OCI-LY1 (cell line): ENCODE data around the gene PADI1.

Source experiments
- H2AFZ ChIP-seq: fragments of 200-600 bp; sonication (generic), shearing (Covaris generic); 2 replicates; pipeline ENCODE4 v1.6.0; 2014; ENCODE audit warnings: antibody characterized with exemption, mild to moderate bottlenecking, low read length
- H3F3A ChIP-seq: fragments of 200-600 bp; sonication (generic), shearing (Covaris generic); 2 replicates; pipeline ENCODE4 v1.6.0; 2014; ENCODE audit warnings: mild to moderate bottlenecking, antibody characterized with exemption, low read length, moderate library complexity; ENCODE audit not compliant: insufficient read depth
- H3K27ac ChIP-seq: fragments of 200-600 bp; sonication (generic); 2 replicates; pipeline ENCODE4 v1.5.1; 2014; ENCODE audit warnings: low read length, mixed run types, mild to moderate bottlenecking, low read depth; ENCODE audit not compliant: poor library complexity, severe bottlenecking
- H3K27me3 ChIP-seq: fragments of 200-600 bp; sonication (generic); 2 replicates; pipeline ENCODE4 v1.6.0; 2014; ENCODE audit warnings: antibody characterized with exemption, mild to moderate bottlenecking, low read length, moderate library complexity; ENCODE audit not compliant: insufficient read depth
- H3K36me3 ChIP-seq: fragments of 200-600 bp; sonication (generic); 2 replicates; pipeline ENCODE4 v1.6.1; 2014; ENCODE audit warnings: mild to moderate bottlenecking, antibody characterized with exemption, low read length, moderate library complexity, mixed read lengths; ENCODE audit not compliant: insufficient read depth
- H3K4me1 ChIP-seq: fragments of 200-600 bp; sonication (generic); 2 replicates; pipeline ENCODE4 v1.5.1; 2014; ENCODE audit warnings: mild to moderate bottlenecking, low read length, moderate library complexity; ENCODE audit not compliant: insufficient read depth, severe bottlenecking
- H3K4me2 ChIP-seq: fragments of 200-600 bp; sonication (generic), shearing (Covaris generic); 2 replicates; pipeline ENCODE4 v1.6.1; 2014; ENCODE audit warnings: low read length
- H3K4me3 ChIP-seq: fragments of 200-600 bp; sonication (generic); 2 replicates; pipeline ENCODE4 v1.5.1; 2014; ENCODE audit warnings: low read length, low read depth, mild to moderate bottlenecking, mixed read lengths; ENCODE audit not compliant: poor library complexity, severe bottlenecking
- H3K79me2 ChIP-seq: fragments of 200-600 bp; shearing (Covaris generic); 2 replicates; pipeline ENCODE4 v1.6.1; 2016; ENCODE audit warnings: mixed run types, low read length, mixed read lengths; ENCODE audit not compliant: insufficient read depth
- H3K9ac ChIP-seq: fragments of 200-600 bp; sonication (generic), shearing (Covaris generic); 2 replicates; pipeline ENCODE4 v1.6.1; 2014; ENCODE audit warnings: mild to moderate bottlenecking, low read length, mixed read lengths
- H3K9me2 ChIP-seq: fragments of 200-600 bp; sonication (generic), shearing (Covaris generic); 2 replicates; pipeline ENCODE4 v1.6.1; 2014; ENCODE audit warnings: low read depth, mild to moderate bottlenecking, low read length, mixed read lengths
- H3K9me3 ChIP-seq: fragments of 200-600 bp; shearing (Covaris generic); 2 replicates; pipeline ENCODE4 v1.6.1; 2014; ENCODE audit warnings: low read length, mixed read lengths
- H4K20me1 ChIP-seq: fragments of 200-600 bp; sonication (generic), shearing (Covaris generic); 2 replicates; pipeline ENCODE4 v1.6.0; 2016; ENCODE audit warnings: mild to moderate bottlenecking, low read length; ENCODE audit not compliant: insufficient read depth
- CTCF ChIP-seq: fragments of 200-600 bp; sonication (generic), shearing (Covaris generic); IDR thresholded peaks from 2 replicates; pipeline ENCODE4 v1.5.1; 2017; ENCODE audit warnings: mild to moderate bottlenecking, antibody characterized with exemption, low read length, moderate library complexity, mixed read lengths
- EZH2 ChIP-seq: fragments of 200-600 bp; sonication (generic), shearing (Covaris generic); IDR thresholded peaks from 2 replicates; pipeline ENCODE4 v1.8.0; 2017; ENCODE audit warnings: borderline replicate concordance, mixed run types, mild to moderate bottlenecking, antibody characterized with exemption, low read length, moderate library complexity, mixed read lengths

The PADI1 gene

GRCh38 chr1:17232759-17233661 lies 28.1 kb downstream of the PADI1 start:
- no peaks in the 10 kb centered on the region for H3F3A ChIP-seq
- no peaks in the 10 kb centered on the region for H3K9me2 ChIP-seq
- no peaks in the 10 kb centered on the region for H3K79me2 ChIP-seq
- H2AFZ ChIP-seq: no peak overlapping the region
- no peak overlapping the region for H3K9ac ChIP-seq
- no peaks in the 10 kb centered on the region for H3K36me3 ChIP-seq
- H3K9me3 ChIP-seq: no peaks in the 10 kb centered on the region
- H3K27me3 ChIP-seq: 0 out of 2 replicates have a peak, but pooled peaks cover 3% of the 10 kb centered on the region
- no peaks in the 10 kb centered on the region for H3K4me1 ChIP-seq
- H3K4me2 ChIP-seq: no peak overlapping the region
- H4K20me1 ChIP-seq: no peaks in the 10 kb centered on the region
- H3K27ac ChIP-seq: no peak overlapping the region
- no peak overlapping the region for H3K4me3 ChIP-seq
- TF ChIP-seq EZH2: no peak
- TF ChIP-seq CTCF: no peak

GRCh38 chr1:17233675-17234320 lies 28.9 kb downstream of the PADI1 start:
- H3K27ac ChIP-seq: no peak overlapping the region

GRCh38 chr1:17234405-17234804 lies 29.5 kb downstream of the PADI1 start:
- Histone ChIP-seq H3K79me2 (no peaks in the 10 kb centered on the region), H3K9me2 (no peaks in the 10 kb centered on the region), H3K9ac (no peak overlapping the region), H2AFZ (no peak overlapping the region), H3K4me1 (no peaks in the 10 kb centered on the region), H3K36me3 (no peaks in the 10 kb centered on the region), H4K20me1 (no peaks in the 10 kb centered on the region), H3K27ac (no peak overlapping the region), H3K4me3 (no peak overlapping the region), H3K4me2 (no peak overlapping the region), H3K9me3 (no peaks in the 10 kb centered on the region), H3F3A (no peaks in the 10 kb centered on the region), H3K27me3 (0 out of 2 replicates have a peak, but pooled peaks cover 3% of the 10 kb centered on the region)
- TF ChIP-seq CTCF: no peak
- no peak for TF ChIP-seq EZH2

More at GRCh38 chr1:17233675-17234320, 28.9 kb downstream of the PADI1 start:
- Histone ChIP-seq H3K79me2 (no peaks in the 10 kb centered on the region), H3K4me2 (no peak overlapping the region), H3K36me3 (no peaks in the 10 kb centered on the region), H3K27me3 (0 out of 2 replicates have a peak, but pooled peaks cover 3% of the 10 kb centered on the region), H2AFZ (no peak overlapping the region), H3K9ac (no peak overlapping the region), H3F3A (no peaks in the 10 kb centered on the region), H4K20me1 (no peaks in the 10 kb centered on the region), H3K4me1 (no peaks in the 10 kb centered on the region), H3K9me2 (no peaks in the 10 kb centered on the region), H3K9me3 (no peaks in the 10 kb centered on the region), H3K4me3 (no peak overlapping the region)
- no peak for TF ChIP-seq CTCF
